Aorta (tissue), 5 donors: ENCODE data around the gene SH3RF3. TPM values are rescaled to one million over a fixed set of nuclear protein-coding genes. Genes with fewer than 3 reads are reported as not detected.

Experiments used
- ATAC-seq: fragments of 200-7000 bp; cut with Tn5 transposase; one replicate; pipeline ENCODE4 v1.9.1; 2022; ENCODE audit warnings: moderate library complexity; ENCODE audit not compliant: low FRiP score
- DNase-seq, 2 donors: peaks; one replicate each; pipeline ENCODE4 v3.0.0-alpha.2; 2020
- H3K27ac ChIP-seq, 2 donors: one replicate each; pipeline ENCODE4 v1.5.1; 2013; ENCODE audit warnings: low read length in 2 of 2, mild to moderate bottlenecking in 2 of 2, moderate library complexity in 2 of 2, control low read depth in 1 of 2, inconsistent platforms in 1 of 2, low read depth in 1 of 2
- H3K27me3 ChIP-seq, 2 donors: one replicate each; pipeline ENCODE4 v1.6.1; 2013; ENCODE audit warnings: control low read depth in 1 of 2, low read length in 1 of 2, mild to moderate bottlenecking in 1 of 2, moderate library complexity in 1 of 2; ENCODE audit not compliant: insufficient read depth in 2 of 2, control insufficient read depth in 1 of 2
- H3K36me3 ChIP-seq, 2 donors: one replicate each; pipeline ENCODE4 v1.6.1; 2013; ENCODE audit warnings: control low read depth in 1 of 2, low read length in 1 of 2, mild to moderate bottlenecking in 1 of 2; ENCODE audit not compliant: insufficient read depth in 2 of 2, control insufficient read depth in 1 of 2
- H3K4me1 ChIP-seq, 2 donors: one replicate each; pipeline ENCODE4 v1.6.1; 2013; ENCODE audit warnings: low read length in 2 of 2, control low read depth in 1 of 2, mild to moderate bottlenecking in 1 of 2, moderate library complexity in 1 of 2; ENCODE audit not compliant: insufficient read depth in 2 of 2, control insufficient read depth in 1 of 2
- H3K4me3 ChIP-seq, 2 donors: one replicate each; pipeline ENCODE4 v1.5.1; 2013; ENCODE audit warnings: low read length in 2 of 2, control low read depth in 1 of 2, mild to moderate bottlenecking in 1 of 2
- H3K9me3 ChIP-seq: one replicate; pipeline ENCODE4 v1.6.1; 2013; ENCODE audit warnings: mild to moderate bottlenecking, low read length; ENCODE audit not compliant: control insufficient read depth
- WGBS, 2 donors: extraction: QIAGEN DNeasy Blood & Tissue Kit; methylation state at CpG; one replicate each; pipeline ENCODE4 v1.1.7; 2013; 5-methylcytosine and 5-hydroxymethylcytosine counted together
- intact Hi-C, 2 donors: fragments of 100-400 bp; cut with DNase I; formaldehyde crosslinking; loops; one replicate each; pipeline versions ENCODE4 v1.14.2 to v1.15.0; 2022
- polyA plus RNA-seq, 2 donors: library from polyadenylated mRNA; stranded (reverse); fragments of 200-250 nt; gene quantifications; one replicate each; pipeline ENCODE4 v1.2.3, GENCODE V29; 2013
- total RNA-seq, 2 donors: library from RNA; stranded (reverse); fragmentation: NEBNext Ultra II Directional; extraction: Animal tissue kit (Norgen Biotek cat#: 25700); gene quantifications; one replicate each; pipeline ENCODE4 v1.2.1, GENCODE V29; 2021
- donor health status: healthy with polysubstance abuse.
- donor health status: Bipolar disorder and iron deficiency.
- donor health status: DM: no; HTN: no; CAD: no.
- donor health status: DM: no; HTN: no; CAD: no.
- donor health status: DM: yes; HTN: yes; CAD: no.

SH3RF3 gene
- total and polyA plus RNA-seq, 4 donors, result 3.1 to 24.4 (median 18.0) TPM

- intact Hi-C loops, result no loop called here
- no peaks in the 10 kb centered on the region for H3K36me3 ChIP-seq
- no peak overlapping the region for H3K4me3 ChIP-seq
- peaks cover 4% of the 10 kb centered on the region for H3K9me3 ChIP-seq
- WGBS, 2 donors, result 89 to 92% methylated on average over 10 of the region's 10 CpGs
- peaks cover 4 to 10% of the 10 kb centered on the region in 2 donors for H3K4me1 ChIP-seq
- no peaks in the 10 kb centered on the region for H3K27me3 ChIP-seq
- no peak for ATAC-seq
- DNase-seq, result no peak
- no peak overlapping the region for H3K27ac ChIP-seq
These were observed 82.3 kb downstream of the SH3RF3 start for GRCh38 chr2:109211315-109211714.

DNA sequence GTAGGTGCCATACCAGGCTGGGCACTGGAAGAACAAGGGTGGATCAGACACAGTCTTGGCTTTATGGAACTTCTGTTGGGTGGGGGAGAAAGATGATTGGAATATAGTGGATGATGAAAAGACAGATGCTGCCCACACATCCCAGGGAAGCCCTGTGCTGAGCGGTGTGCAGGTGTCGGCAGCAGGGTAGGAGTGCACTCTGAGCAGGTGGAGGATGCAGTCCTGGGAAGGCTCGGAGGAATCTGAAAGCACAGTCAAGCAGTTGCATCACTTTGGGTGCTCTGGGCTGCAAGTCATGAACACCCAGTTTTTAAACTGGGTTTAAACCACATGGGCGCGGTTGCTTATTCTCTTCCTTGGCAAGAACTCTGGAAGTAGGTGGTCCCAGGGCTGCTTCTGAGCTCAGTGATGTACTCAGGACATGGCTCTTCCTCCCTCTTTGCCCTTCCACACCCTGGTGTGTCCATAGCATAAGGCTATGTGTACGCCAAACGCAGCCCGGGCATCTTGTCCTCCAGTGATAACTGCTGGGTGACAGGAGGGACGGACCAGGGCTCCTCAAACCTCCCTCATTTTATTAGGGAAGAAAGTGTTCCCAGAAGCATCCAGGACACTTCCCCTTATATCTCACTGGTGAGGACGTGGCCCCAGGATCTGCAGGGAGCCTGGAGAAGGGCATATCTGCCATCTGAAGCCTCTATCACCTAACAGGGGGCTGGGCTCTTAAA lies 84.0 kb downstream of the SH3RF3 start:
- Histone ChIP-seq H3K36me3 (no peaks in the 10 kb centered on the region), H3K9me3 (peaks cover 3% of the 10 kb centered on the region), H3K27me3 (no peaks in the 10 kb centered on the region), H3K27ac (no peak overlapping the region), H3K4me3 (no peak overlapping the region), H3K4me1 (peaks cover 4 to 10% of the 10 kb centered on the region in 2 donors)
- ATAC-seq, result no peak
- 96 to 97% methylated on average over 10 of the region's 10 CpGs for WGBS, 2 donors
- no peak for DNase-seq
- intact Hi-C loops, result no loop called here

GRCh38 chr2:109213646-109214433 lies 84.8 kb downstream of the SH3RF3 start:
- no peak overlapping the region for H3K27ac ChIP-seq
- 75 to 76% methylated on average over 16 of the region's 16 CpGs for WGBS, 2 donors
- no peaks in the 10 kb centered on the region for H3K27me3 ChIP-seq
- H3K4me3 ChIP-seq, result no peak overlapping the region
- DNase-seq (peak in 1 of 2 donors; percentile 72), ATAC-seq (peak; percentile 30)
- H3K36me3 ChIP-seq, result no peaks in the 10 kb centered on the region
- intact Hi-C loops, result no loop called here
- peaks cover 4 to 10% of the 10 kb centered on the region in 2 donors for H3K4me1 ChIP-seq
- H3K9me3 ChIP-seq, result no peaks in the 10 kb centered on the region

GRCh38 chr2:109214651-109215371 lies 85.8 kb downstream of the SH3RF3 start:
- WGBS, 2 donors, result 83 to 84% methylated on average over 11 of the region's 11 CpGs
- Histone ChIP-seq H3K4me1 (peaks cover 4 to 7% of the 10 kb centered on the region in 2 donors), H3K36me3 (no peaks in the 10 kb centered on the region), H3K4me3 (no peak overlapping the region), H3K27me3 (no peaks in the 10 kb centered on the region), H3K27ac (no peak overlapping the region), H3K9me3 (no peaks in the 10 kb centered on the region)
- intact Hi-C loops, result no loop called here
- ATAC-seq (no peak), DNase-seq (no peak)

GRCh38 chr2:109215866-109216265 lies 86.9 kb downstream of the SH3RF3 start:
- intact Hi-C loops, result no loop called here
- Histone ChIP-seq H3K4me1 (peaks cover 2 to 3% of the 10 kb centered on the region in 2 donors), H3K36me3 (no peaks in the 10 kb centered on the region), H3K27me3 (no peaks in the 10 kb centered on the region), H3K4me3 (no peak overlapping the region), H3K9me3 (no peaks in the 10 kb centered on the region), H3K27ac (no peak overlapping the region)
- WGBS, 2 donors, result 96 to 98% methylated on average over 11 of the region's 11 CpGs
- no peak for DNase-seq
- ATAC-seq, result no peak

GRCh38 chr2:109216332-109216731 lies 87.3 kb downstream of the SH3RF3 start:
- WGBS, 2 donors, result 85 to 92% methylated on average over 6 of the region's 6 CpGs
- Histone ChIP-seq H3K27ac (no peak overlapping the region), H3K4me1 (no peaks in the 10 kb centered on the region), H3K9me3 (no peaks in the 10 kb centered on the region), H3K27me3 (no peaks in the 10 kb centered on the region), H3K36me3 (no peaks in the 10 kb centered on the region), H3K4me3 (no peak overlapping the region)
- DNase-seq, result no peak
- intact Hi-C loops, result no loop called here
- ATAC-seq, result no peak

DNA sequence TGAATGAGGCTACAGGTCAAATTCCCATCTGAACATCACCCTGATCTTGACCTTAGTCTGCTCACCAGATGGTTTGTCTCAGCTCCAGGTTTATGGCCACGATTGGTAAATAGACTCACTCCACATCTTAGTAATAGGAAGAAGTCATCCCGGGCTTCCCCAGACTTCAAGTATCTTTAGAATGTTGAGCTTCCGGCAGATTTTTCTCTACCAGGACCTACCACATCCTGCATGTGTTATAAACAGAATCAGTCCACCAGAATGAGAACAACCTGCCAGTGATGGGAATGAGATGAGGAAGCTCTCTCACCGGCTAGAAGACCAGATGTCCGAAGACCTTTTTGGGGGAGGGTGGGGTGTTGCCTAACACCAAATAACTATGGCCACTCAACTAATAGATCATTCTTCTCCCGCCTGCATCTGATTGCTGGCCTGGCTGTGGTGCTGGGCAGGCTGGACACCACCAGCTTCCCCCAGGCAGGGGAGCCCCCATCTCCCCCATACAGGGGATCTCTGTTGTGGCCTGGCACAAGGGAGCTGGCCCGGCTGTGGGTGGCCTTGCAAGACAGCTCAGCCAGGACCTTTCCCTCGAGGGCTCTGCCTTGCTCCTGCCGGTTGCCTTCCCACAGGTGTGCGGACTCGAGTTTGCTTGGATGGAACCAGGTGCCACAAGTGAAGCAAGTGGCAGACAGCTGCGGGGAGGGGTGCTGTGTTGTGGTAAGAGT lies 88.5 kb downstream of the SH3RF3 start:
- no peak for DNase-seq
- H3K27me3 ChIP-seq, result no peaks in the 10 kb centered on the region

DNA sequence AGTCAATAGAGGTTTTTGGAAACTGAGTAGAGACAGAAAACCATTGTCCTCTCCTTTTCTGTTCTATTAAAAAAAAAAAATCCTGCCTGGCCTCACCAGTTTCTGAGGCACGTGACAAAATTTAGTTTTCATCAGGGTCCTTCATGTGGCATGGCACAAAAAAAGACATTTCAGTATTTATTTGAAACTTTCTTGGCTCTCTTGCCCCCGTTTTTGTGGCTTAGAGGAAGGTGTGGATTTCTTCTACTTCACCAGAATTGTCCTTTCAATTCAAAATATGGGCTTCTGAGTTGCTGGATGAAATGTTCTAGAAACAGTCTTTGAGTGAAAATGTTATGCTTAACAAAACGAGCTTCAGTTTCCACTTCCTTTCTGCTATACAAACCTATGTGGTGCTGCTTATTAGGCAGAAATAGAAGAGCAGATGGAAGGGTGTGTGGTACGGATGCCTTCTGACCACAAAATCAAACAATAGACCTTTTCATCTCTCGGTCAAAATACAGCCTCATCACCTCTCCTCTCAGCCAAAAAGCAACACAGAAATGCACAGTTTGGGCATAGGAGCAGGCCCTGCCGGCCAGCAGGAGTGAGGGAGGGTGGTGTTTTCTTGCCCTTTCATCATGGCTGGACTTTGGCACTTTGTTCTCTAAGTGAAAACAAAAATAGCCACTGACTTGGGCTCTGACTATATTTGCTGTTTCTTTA lies 89.2 kb downstream of the SH3RF3 start:
- Histone ChIP-seq H3K27me3 (no peaks in the 10 kb centered on the region), H3K9me3 (no peaks in the 10 kb centered on the region), H3K4me1 (no peaks in the 10 kb centered on the region), H3K27ac (peak overlapping the region in 1 of 2 donors; percentile 66), H3K36me3 (no peaks in the 10 kb centered on the region), H3K4me3 (no peak overlapping the region)
- ATAC-seq (peak; percentile 39), DNase-seq (no peak)
- intact Hi-C loops, result no loop called here
- 7 to 8% methylated on average over 6 of the region's 6 CpGs for WGBS, 2 donors

More for the DNA sequence above, 88.5 kb downstream of the SH3RF3 start:
- Histone ChIP-seq H3K4me3 (no peak overlapping the region), H3K36me3 (no peaks in the 10 kb centered on the region), H3K4me1 (no peaks in the 10 kb centered on the region), H3K27ac (peak overlapping the region in 1 of 2 donors; percentile 14), H3K9me3 (no peaks in the 10 kb centered on the region)
- intact Hi-C loops, result no loop called here
- no peak for ATAC-seq
- WGBS, 2 donors, result 85 to 91% methylated on average over 12 of the region's 12 CpGs
